Right lobe of liver (tissue), 4 donors: ENCODE results near the gene KCNQ1OT1.

Experiments
- POLR2A ChIP-seq: fragments of 450-650 bp; IDR thresholded peaks from one replicate; pipeline ENCODE4 v1.6.1; 2017; ENCODE audit warnings: antibody characterized with exemption, mild to moderate bottlenecking
- TF ChIP-seq, protein P1 (sequence below), 4 donors: fragments of 200-600 bp in 3 of 4; fragments of 450-650 bp in 1 of 4; IDR thresholded peaks; one replicate each; pipeline versions ENCODE4 v1.5.1 to v1.8.0; 2016 to 2022; ENCODE audit warnings: antibody characterized with exemption in 4 of 4, mild to moderate bottlenecking in 2 of 4
- donor health status: DM: no; HTN: no; CAD: no.
- donor health status: DM: no; HTN: no; CAD: no.
- donor health status: DM: no; HTN: yes; CAD: no.

DNA sequence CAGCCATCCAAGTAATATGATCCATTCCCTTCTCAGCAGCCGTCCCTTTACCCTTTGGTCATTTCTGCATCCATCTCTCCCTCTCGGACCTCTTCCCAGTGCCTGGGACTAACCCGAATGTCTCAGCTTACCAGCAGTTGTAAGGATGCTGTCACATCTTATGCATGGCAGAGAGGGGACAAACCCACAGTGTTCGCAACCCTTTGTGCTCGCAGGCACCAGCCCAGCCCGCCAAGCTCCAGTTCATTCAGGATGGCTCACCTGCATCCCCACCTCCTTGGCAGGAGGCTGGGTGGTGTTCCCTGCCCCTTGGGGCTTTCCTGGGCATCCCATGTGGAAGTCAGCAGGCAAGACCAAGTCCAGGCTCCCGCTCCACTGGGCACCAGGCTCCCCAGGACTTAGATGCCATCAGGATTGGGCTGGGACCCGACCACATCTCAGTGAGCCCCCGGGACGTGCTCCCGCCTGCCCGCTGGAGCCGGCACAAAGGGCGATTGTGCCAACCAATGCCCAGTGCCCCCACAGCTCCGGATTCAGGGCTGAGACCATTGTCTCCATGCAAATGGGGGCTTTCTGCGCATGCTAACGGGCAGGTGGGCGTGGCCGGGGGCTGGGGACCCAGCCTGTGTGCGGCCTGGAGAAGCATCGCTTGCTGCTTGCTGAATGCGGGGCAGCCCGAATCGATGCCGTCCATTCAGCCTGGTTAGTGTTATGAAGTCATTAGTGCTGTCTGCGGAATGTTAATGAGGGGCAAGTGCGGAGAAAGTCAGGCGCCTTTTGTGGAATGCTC is 108.6 kb downstream of the KCNQ1OT1 start:
- TF ChIP-seq, protein P1, sequence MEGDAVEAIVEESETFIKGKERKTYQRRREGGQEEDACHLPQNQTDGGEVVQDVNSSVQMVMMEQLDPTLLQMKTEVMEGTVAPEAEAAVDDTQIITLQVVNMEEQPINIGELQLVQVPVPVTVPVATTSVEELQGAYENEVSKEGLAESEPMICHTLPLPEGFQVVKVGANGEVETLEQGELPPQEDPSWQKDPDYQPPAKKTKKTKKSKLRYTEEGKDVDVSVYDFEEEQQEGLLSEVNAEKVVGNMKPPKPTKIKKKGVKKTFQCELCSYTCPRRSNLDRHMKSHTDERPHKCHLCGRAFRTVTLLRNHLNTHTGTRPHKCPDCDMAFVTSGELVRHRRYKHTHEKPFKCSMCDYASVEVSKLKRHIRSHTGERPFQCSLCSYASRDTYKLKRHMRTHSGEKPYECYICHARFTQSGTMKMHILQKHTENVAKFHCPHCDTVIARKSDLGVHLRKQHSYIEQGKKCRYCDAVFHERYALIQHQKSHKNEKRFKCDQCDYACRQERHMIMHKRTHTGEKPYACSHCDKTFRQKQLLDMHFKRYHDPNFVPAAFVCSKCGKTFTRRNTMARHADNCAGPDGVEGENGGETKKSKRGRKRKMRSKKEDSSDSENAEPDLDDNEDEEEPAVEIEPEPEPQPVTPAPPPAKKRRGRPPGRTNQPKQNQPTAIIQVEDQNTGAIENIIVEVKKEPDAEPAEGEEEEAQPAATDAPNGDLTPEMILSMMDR (IDR thresholded peaks at IDR 0.05) = no peak
- TF ChIP-seq POLR2A = no peak
